ENCODE data around the gene RIMBP2.

Gene RIMBP2

GRCh38 chr12:130711756-130712155 lies 4.3 kb downstream of the RIMBP2 start:
- no peak overlapping the region for H3K27ac ChIP-seq (ENCODE audit: extremely low read depth, low read depth, low read length)
- H3K9me3 ChIP-seq (ENCODE audit: control insufficient read depth, insufficient read depth, low read depth, low read length) = no peaks in the 10 kb centered on the region
- CTCF ChIA-PET = no interaction called here

GRCh38 chr12:130710733-130711080 lies 5.4 kb downstream of the RIMBP2 start:
- Histone ChIP-seq H3K27ac (ENCODE audit: extremely low read depth, low read depth, low read length) (no peak overlapping the region), H3K9me3 (ENCODE audit: control insufficient read depth, insufficient read depth, low read depth, low read length) (no peaks in the 10 kb centered on the region), H3K4me3 (ENCODE audit: low read depth, low read length) (no peak overlapping the region), H3K4me1 (ENCODE audit: control insufficient read depth, insufficient read depth, low read length) (peaks cover under 1% of the 10 kb centered on the region; the same call in 1 of the 2 replicates), H3K36me3 (ENCODE audit: control insufficient read depth in 2 of 2, insufficient read depth in 1 of 2, low read length in 2 of 2) (no peaks in the 10 kb centered on the region)
- POLR2A ChIA-PET = no interaction called here
- TF ChIP-seq ZNF692 (tag by site-specific recombination; IDR thresholded peaks at IDR 0.05) = no peak
- CTCF ChIA-PET = no interaction called here

More at GRCh38 chr12:130711756-130712155, 4.3 kb downstream of the RIMBP2 start:
- TF ChIP-seq, protein P1, sequence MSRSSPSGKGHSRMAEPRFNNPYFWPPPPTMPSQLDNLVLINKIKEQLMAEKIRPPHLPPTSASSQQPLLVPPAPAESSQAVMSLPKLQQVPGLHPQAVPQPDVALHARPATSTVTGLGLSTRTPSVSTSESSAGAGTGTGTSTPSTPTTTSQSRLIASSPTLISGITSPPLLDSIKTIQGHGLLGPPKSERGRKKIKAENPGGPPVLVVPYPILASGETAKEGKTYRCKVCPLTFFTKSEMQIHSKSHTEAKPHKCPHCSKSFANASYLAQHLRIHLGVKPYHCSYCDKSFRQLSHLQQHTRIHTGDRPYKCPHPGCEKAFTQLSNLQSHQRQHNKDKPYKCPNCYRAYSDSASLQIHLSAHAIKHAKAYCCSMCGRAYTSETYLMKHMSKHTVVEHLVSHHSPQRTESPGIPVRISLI (tag by site-specific recombination; IDR thresholded peaks at IDR 0.05) = no peak
- TF ChIP-seq SCRT2 (tag by site-specific recombination; IDR thresholded peaks at IDR 0.05) (no peak), ZNF544 (tag by site-specific recombination; IDR thresholded peaks at IDR 0.05) (no peak), ZNF677 (tag by site-specific recombination; IDR thresholded peaks at IDR 0.05) (no peak), GFI1B (tag by site-specific recombination; IDR thresholded peaks at IDR 0.05) (no peak), ZNF366 (tag by site-specific recombination; conservative IDR thresholded peaks at IDR 0.05) (no peak), ZSCAN23 (tag by site-specific recombination; IDR thresholded peaks at IDR 0.05) (no peak), PATZ1 (tag by site-specific recombination; IDR thresholded peaks at IDR 0.05) (no peak), GLI4 (tag by site-specific recombination; IDR thresholded peaks at IDR 0.05) (no peak), KLF16 (tag by site-specific recombination; IDR thresholded peaks at IDR 0.05) (no peak), ZBTB7A (tag by site-specific recombination; IDR thresholded peaks at IDR 0.05; ENCODE audit: low read depth) (no peak), SP2 (tag by site-specific recombination; IDR thresholded peaks at IDR 0.05) (no peak), ZFHX2 (tag by site-specific recombination; conservative IDR thresholded peaks at IDR 0.05) (no peak)
- TF ChIP-seq, protein P2, sequence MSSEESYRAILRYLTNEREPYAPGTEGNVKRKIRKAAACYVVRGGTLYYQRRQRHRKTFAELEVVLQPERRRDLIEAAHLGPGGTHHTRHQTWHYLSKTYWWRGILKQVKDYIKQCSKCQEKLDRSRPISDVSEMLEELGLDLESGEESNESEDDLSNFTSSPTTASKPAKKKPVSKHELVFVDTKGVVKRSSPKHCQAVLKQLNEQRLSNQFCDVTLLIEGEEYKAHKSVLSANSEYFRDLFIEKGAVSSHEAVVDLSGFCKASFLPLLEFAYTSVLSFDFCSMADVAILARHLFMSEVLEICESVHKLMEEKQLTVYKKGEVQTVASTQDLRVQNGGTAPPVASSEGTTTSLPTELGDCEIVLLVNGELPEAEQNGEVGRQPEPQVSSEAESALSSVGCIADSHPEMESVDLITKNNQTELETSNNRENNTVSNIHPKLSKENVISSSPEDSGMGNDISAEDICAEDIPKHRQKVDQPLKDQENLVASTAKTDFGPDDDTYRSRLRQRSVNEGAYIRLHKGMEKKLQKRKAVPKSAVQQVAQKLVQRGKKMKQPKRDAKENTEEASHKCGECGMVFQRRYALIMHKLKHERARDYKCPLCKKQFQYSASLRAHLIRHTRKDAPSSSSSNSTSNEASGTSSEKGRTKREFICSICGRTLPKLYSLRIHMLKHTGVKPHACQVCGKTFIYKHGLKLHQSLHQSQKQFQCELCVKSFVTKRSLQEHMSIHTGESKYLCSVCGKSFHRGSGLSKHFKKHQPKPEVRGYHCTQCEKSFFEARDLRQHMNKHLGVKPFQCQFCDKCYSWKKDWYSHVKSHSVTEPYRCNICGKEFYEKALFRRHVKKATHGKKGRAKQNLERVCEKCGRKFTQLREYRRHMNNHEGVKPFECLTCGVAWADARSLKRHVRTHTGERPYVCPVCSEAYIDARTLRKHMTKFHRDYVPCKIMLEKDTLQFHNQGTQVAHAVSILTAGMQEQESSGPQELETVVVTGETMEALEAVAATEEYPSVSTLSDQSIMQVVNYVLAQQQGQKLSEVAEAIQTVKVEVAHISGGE (tag by site-specific recombination; conservative IDR thresholded peaks at IDR 0.05; ENCODE audit: low read depth) = no peak
- TF ChIP-seq, protein P3, sequence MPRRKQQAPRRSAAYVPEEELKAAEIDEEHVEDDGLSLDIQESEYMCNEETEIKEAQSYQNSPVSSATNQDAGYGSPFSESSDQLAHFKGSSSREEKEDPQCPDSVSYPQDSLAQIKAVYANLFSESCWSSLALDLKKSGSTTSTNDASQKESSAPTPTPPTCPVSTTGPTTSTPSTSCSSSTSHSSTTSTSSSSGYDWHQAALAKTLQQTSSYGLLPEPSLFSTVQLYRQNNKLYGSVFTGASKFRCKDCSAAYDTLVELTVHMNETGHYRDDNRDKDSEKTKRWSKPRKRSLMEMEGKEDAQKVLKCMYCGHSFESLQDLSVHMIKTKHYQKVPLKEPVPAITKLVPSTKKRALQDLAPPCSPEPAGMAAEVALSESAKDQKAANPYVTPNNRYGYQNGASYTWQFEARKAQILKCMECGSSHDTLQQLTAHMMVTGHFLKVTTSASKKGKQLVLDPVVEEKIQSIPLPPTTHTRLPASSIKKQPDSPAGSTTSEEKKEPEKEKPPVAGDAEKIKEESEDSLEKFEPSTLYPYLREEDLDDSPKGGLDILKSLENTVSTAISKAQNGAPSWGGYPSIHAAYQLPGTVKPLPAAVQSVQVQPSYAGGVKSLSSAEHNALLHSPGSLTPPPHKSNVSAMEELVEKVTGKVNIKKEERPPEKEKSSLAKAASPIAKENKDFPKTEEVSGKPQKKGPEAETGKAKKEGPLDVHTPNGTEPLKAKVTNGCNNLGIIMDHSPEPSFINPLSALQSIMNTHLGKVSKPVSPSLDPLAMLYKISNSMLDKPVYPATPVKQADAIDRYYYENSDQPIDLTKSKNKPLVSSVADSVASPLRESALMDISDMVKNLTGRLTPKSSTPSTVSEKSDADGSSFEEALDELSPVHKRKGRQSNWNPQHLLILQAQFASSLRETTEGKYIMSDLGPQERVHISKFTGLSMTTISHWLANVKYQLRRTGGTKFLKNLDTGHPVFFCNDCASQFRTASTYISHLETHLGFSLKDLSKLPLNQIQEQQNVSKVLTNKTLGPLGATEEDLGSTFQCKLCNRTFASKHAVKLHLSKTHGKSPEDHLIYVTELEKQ (tag by site-specific recombination; IDR thresholded peaks at IDR 0.05; ENCODE audit: borderline replicate concordance) = no peak
- Histone ChIP-seq H3K4me1 (ENCODE audit: control insufficient read depth, insufficient read depth, low read length) (peaks cover 2% of the 10 kb centered on the region; the same call in 1 of the 2 replicates), H3K4me3 (ENCODE audit: low read depth, low read length) (no peak overlapping the region), H3K36me3 (ENCODE audit: control insufficient read depth in 2 of 2, insufficient read depth in 1 of 2, low read length in 2 of 2) (no peaks in the 10 kb centered on the region)
- POLR2A ChIA-PET = no interaction called here

Measured in HEK293 (cell line).